Panc1 (cell line): ENCODE results near the gene CC2D1A. TPM values are rescaled to one million over a fixed set of nuclear protein-coding genes. Genes with fewer than 3 reads are reported as not detected.

ENCODE experiments used
- ATAC-seq: fragments of 200-7000 bp; cut with Tn5 transposase; 2 replicates; pipeline ENCODE4 v1.9.1; 2020; ENCODE audit warnings: mild to moderate bottlenecking, moderate library complexity
- BruUV-seq: library from RNA; stranded (reverse); fragments of 400-500 nt; replicated peaks from 2 replicates; lab custom pipeline; 2021; lab: Mats Ljungman, UMichigan
- CTCF ChIA-PET: fragments of 300-600 bp; sonication (Branson Sonifier 250); formaldehyde crosslinking; loops from one replicate; lab custom pipeline; 2022; ENCODE audit warnings: antibody characterized with exemption; lab: Charles Lee
- POLR2A ChIA-PET: fragments of 300-600 bp; sonication (Branson Sonifier 250); formaldehyde crosslinking; loops from one replicate; lab custom pipeline; 2022; ENCODE audit warnings: antibody characterized with exemption; lab: Charles Lee
- DNase-seq: peaks from one replicate; pipeline ENCODE4 v3.0.0-alpha.2; 2010; ENCODE audit warnings: low read depth, low spot score
- H3K27ac ChIP-seq: 2 replicates; pipeline ENCODE4 v1.5.1; 2011; ENCODE audit warnings: mild to moderate bottlenecking, low read length, inconsistent platforms
- H3K27me3 ChIP-seq: fragments of 200-500 bp; sonication (Bioruptor generic); 2 replicates; pipeline ENCODE4 v1.6.0; 2014; ENCODE audit warnings: low read length, inconsistent platforms; ENCODE audit not compliant: control insufficient read depth, insufficient read depth
- H3K36me3 ChIP-seq: fragments of 200-500 bp; sonication (Bioruptor generic); 2 replicates; pipeline ENCODE4 v1.5.1; 2014; ENCODE audit warnings: inconsistent platforms, mild to moderate bottlenecking, low read length, moderate library complexity; ENCODE audit not compliant: control insufficient read depth, insufficient read depth
- H3K4me1 ChIP-seq: 2 replicates; pipeline ENCODE4 v1.5.1; 2011; ENCODE audit warnings: inconsistent platforms, mild to moderate bottlenecking, low read length, moderate library complexity; ENCODE audit not compliant: control insufficient read depth, insufficient read depth
- H3K4me3 ChIP-seq, 2 experiments: 2 replicates each; pipeline ENCODE4 v1.5.1; 2011 to 2012; ENCODE audit warnings: low read depth in 2 of 2, low read length in 2 of 2, mild to moderate bottlenecking in 2 of 2, inconsistent platforms in 1 of 2, moderate library complexity in 1 of 2
- H3K9me3 ChIP-seq: fragments of 200-500 bp; sonication (Bioruptor generic); 2 replicates; pipeline ENCODE4 v1.5.1; 2014; ENCODE audit warnings: low read depth, mild to moderate bottlenecking, inconsistent platforms, low read length, moderate library complexity; ENCODE audit not compliant: control insufficient read depth, insufficient read depth
- POLR2AphosphoS5 ChIP-seq: IDR thresholded peaks from 2 replicates; pipeline ENCODE4 v1.6.1; 2012; ENCODE audit warnings: mild to moderate bottlenecking, low read depth, low read length, moderate library complexity
- SIN3A ChIP-seq: IDR thresholded peaks from 2 replicates; pipeline ENCODE4 v1.6.1; 2012; ENCODE audit warnings: low read depth, mild to moderate bottlenecking, low read length, moderate library complexity, borderline replicate concordance; ENCODE audit not compliant: insufficient read depth
- TCF7L2 ChIP-seq: IDR thresholded peaks from 2 replicates; pipeline ENCODE4 v1.6.1; 2011; ENCODE audit warnings: mild to moderate bottlenecking, low read depth, low read length, inconsistent platforms
- in situ Hi-C: cut with HindIII; loops from 2 replicates; pipeline ENCODE4 v1.10.0; 2016; ENCODE audit warnings: low sequenced_read_pairs, low pct_unique_long_range_greater_than_20kb
- intact Hi-C: fragments of 100-400 bp; cut with micrococcal nuclease; formaldehyde crosslinking; loops from one replicate; pipeline ENCODE4 v1.10.0; 2022; ENCODE audit not compliant: unreplicated experiment
- total RNA-seq: library from RNA; stranded (reverse); gene quantifications from one replicate; pipeline ENCODE4 v1.2.1, GENCODE V29; 2021; ENCODE audit not compliant: unreplicated experiment
- TF ChIP-seq, protein P1 (sequence below): fragments of 450-650 bp; IDR thresholded peaks from 2 replicates; pipeline ENCODE4 v1.5.1; 2017; ENCODE audit warnings: mild to moderate bottlenecking
- TF ChIP-seq, protein P2 (sequence below), 2 experiments: IDR thresholded peaks; 2 replicates each; pipeline ENCODE4 v1.6.1; 2011 to 2012; ENCODE audit warnings: low read depth in 2 of 2, control low read depth in 1 of 2, low read length in 1 of 2, mild to moderate bottlenecking in 1 of 2, moderate library complexity in 1 of 2; ENCODE audit not compliant: insufficient read depth in 1 of 2

Gene CC2D1A
- total RNA-seq, 1 experiment from 2014 or later: 28.0 TPM

DNA sequence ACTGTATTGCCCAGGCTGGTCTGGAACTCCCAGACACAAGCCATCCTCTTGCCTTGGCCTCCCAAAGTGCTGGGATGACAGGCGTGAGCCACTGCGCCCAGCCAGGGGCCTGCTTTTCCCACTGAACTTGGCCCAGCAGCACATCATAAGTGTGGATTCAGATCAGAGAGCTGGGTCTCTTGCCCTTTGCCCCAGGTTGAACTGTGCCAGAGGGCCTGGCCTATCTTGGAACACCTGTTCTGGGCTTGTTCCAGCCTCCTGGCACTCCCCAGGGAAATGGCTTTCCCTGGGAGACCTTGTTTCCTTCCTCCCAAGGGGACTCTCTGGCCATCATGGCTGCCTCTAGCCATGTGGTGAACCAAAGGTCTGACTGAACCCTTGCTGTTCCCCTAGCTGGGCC is 3.4 kb downstream of the CC2D1A start:
- in situ Hi-C loops: no loop called here
- no peak overlapping the region for H3K27ac ChIP-seq
- H3K9me3 ChIP-seq: no peaks in the 10 kb centered on the region
- H3K36me3 ChIP-seq: no peaks in the 10 kb centered on the region; the same call in 1 of the 2 replicates
- no TSS peak for BruUV-seq
- no peaks in the 10 kb centered on the region for H3K27me3 ChIP-seq
- ATAC-seq (no peak), DNase-seq (no peak)
- ChIA-PET CTCF (interaction anchor here (0.6 to 0.7 kb wide), 2 partner anchors 236 to 435 kb away, joined by 3 to 4 read pairs; no protein-coding TSS in a partner anchor), POLR2A (no interaction called here)
- TF ChIP-seq, protein P1, sequence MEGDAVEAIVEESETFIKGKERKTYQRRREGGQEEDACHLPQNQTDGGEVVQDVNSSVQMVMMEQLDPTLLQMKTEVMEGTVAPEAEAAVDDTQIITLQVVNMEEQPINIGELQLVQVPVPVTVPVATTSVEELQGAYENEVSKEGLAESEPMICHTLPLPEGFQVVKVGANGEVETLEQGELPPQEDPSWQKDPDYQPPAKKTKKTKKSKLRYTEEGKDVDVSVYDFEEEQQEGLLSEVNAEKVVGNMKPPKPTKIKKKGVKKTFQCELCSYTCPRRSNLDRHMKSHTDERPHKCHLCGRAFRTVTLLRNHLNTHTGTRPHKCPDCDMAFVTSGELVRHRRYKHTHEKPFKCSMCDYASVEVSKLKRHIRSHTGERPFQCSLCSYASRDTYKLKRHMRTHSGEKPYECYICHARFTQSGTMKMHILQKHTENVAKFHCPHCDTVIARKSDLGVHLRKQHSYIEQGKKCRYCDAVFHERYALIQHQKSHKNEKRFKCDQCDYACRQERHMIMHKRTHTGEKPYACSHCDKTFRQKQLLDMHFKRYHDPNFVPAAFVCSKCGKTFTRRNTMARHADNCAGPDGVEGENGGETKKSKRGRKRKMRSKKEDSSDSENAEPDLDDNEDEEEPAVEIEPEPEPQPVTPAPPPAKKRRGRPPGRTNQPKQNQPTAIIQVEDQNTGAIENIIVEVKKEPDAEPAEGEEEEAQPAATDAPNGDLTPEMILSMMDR: no peak
- TF ChIP-seq, protein P2, sequence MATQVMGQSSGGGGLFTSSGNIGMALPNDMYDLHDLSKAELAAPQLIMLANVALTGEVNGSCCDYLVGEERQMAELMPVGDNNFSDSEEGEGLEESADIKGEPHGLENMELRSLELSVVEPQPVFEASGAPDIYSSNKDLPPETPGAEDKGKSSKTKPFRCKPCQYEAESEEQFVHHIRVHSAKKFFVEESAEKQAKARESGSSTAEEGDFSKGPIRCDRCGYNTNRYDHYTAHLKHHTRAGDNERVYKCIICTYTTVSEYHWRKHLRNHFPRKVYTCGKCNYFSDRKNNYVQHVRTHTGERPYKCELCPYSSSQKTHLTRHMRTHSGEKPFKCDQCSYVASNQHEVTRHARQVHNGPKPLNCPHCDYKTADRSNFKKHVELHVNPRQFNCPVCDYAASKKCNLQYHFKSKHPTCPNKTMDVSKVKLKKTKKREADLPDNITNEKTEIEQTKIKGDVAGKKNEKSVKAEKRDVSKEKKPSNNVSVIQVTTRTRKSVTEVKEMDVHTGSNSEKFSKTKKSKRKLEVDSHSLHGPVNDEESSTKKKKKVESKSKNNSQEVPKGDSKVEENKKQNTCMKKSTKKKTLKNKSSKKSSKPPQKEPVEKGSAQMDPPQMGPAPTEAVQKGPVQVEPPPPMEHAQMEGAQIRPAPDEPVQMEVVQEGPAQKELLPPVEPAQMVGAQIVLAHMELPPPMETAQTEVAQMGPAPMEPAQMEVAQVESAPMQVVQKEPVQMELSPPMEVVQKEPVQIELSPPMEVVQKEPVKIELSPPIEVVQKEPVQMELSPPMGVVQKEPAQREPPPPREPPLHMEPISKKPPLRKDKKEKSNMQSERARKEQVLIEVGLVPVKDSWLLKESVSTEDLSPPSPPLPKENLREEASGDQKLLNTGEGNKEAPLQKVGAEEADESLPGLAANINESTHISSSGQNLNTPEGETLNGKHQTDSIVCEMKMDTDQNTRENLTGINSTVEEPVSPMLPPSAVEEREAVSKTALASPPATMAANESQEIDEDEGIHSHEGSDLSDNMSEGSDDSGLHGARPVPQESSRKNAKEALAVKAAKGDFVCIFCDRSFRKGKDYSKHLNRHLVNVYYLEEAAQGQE (IDR thresholded peaks at IDR 0.05; ENCODE audit: insufficient read depth in 1 of 2, low read depth in 2 of 2, low read length in 1 of 2): no peak
- TF ChIP-seq POLR2AphosphoS5 (no peak), TCF7L2 (no peak), SIN3A (no peak)
- no peak overlapping the region for H3K4me3 ChIP-seq
- intact Hi-C loops: no loop called here
- H3K4me1 ChIP-seq: no peaks in the 10 kb centered on the region

DNA sequence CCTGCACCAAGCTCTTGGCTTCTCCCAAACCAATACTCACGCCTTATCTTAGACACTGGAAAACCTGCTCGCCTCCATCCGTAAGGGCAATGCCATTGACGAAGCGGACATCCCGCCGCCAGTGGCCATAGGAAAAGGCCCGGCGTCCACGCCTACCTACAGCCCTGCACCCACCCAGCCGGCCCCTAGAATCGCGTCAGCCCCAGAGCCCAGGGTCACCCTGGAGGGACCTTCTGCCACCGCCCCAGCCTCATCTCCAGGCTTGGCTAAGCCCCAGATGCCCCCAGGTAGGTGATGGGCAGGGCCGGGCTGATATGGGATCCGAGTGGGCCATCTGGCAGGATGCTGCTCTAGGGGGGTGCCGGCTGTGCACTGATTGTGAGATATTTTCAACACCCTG is 7.4 kb downstream of the CC2D1A start:
- Histone ChIP-seq H3K27me3 (no peaks in the 10 kb centered on the region), H3K9me3 (no peaks in the 10 kb centered on the region), H3K27ac (no peak overlapping the region), H3K4me3 (no peak overlapping the region), H3K4me1 (no peaks in the 10 kb centered on the region), H3K36me3 (no peaks in the 10 kb centered on the region)
- no TSS peak for BruUV-seq
- no peak for ATAC-seq
- CTCF ChIA-PET: no interaction called here
- in situ Hi-C loops (no loop called here), intact Hi-C loops (no loop called here)
- DNase-seq: no peak
- TF ChIP-seq, protein P2 (IDR thresholded peaks at IDR 0.05; ENCODE audit: insufficient read depth in 1 of 2, low read depth in 2 of 2, low read length in 1 of 2): no peak
- TF ChIP-seq, protein P1: no peak
- TF ChIP-seq SIN3A (no peak), TCF7L2 (no peak)
- POLR2A ChIA-PET: no interaction called here
